K562 (cell line): Measurements from ENCODE around the gene CALB2.

ENCODE experiments used
- CREB1 ChIP-seq, 2 experiments: sonication (generic) in 1 of 2; formaldehyde crosslinking in 1 of 2; IDR thresholded peaks; 2 replicates each; pipeline versions ENCODE4 v1.6.1 to v1.8.0; 2012 to 2022; ENCODE audit warnings: inconsistent platforms in 1 of 2, mild to moderate bottlenecking in 1 of 2, missing genetic modification reagents in 1 of 2, moderate library complexity in 1 of 2
- MEF2A ChIP-seq: IDR thresholded peaks from 2 replicates; pipeline ENCODE4 v1.6.1; 2011; ENCODE audit warnings: low read depth, mild to moderate bottlenecking, low read length, moderate library complexity; ENCODE audit not compliant: control insufficient read depth
- PCBP1 ChIP-seq: fragments of 200-400 bp; formaldehyde crosslinking; IDR thresholded peaks from 2 replicates; pipeline ENCODE4 v1.6.1; 2018; ENCODE audit warnings: mild to moderate bottlenecking, low read depth, low read length; ENCODE audit not compliant: poor library complexity, severe bottlenecking
- POLR2AphosphoS2 ChIP-seq: IDR thresholded peaks from 2 replicates; pipeline ENCODE4 v1.6.1; 2012; ENCODE audit warnings: low read length, improper control_type of control experiment
- POLR2AphosphoS5 ChIP-seq: IDR thresholded peaks from 2 replicates; pipeline ENCODE4 v1.6.1; 2011; ENCODE audit warnings: mild to moderate bottlenecking, low read depth, low read length, moderate library complexity; ENCODE audit not compliant: control insufficient read depth, insufficient read depth
- TBP ChIP-seq: optimal IDR thresholded peaks from 2 replicates; pipeline ENCODE3; 2011; ENCODE audit warnings: low read depth, low read length, improper control_type of control experiment
- TEAD1 ChIP-seq, 2 experiments: fragments of 450-650 bp in 1 of 2; sonication (generic) in 1 of 2; formaldehyde crosslinking; IDR thresholded peaks; 2 replicates each; pipeline versions ENCODE4 v1.4.0 to v1.8.0; 2020 to 2022; ENCODE audit warnings: mild to moderate bottlenecking in 2 of 2, missing genetic modification reagents in 1 of 2
- UBTF ChIP-seq, 2 experiments: IDR thresholded peaks; 2 replicates each; pipeline ENCODE4 v1.6.1; 2012; ENCODE audit warnings: improper control_type of control experiment in 2 of 2, low read depth in 2 of 2, low read length in 2 of 2, borderline replicate concordance in 1 of 2
- ZNF121 ChIP-seq: sonication (generic); formaldehyde crosslinking; conservative IDR thresholded peaks from 2 replicates; pipeline ENCODE4 v1.8.0; 2022; ENCODE audit warnings: missing genetic modification reagents
- ZNF217 ChIP-seq: sonication (generic); formaldehyde crosslinking; IDR thresholded peaks from 2 replicates; pipeline ENCODE4 v1.8.0; 2022; ENCODE audit warnings: mild to moderate bottlenecking, missing genetic modification reagents
- ZNF609 ChIP-seq: sonication (generic); formaldehyde crosslinking; IDR thresholded peaks from 2 replicates; pipeline ENCODE4 v1.8.1; 2023; ENCODE audit warnings: missing genetic modification reagents, mild to moderate bottlenecking, borderline replicate concordance
- ZZZ3 ChIP-seq: fragments of 450-650 bp; IDR thresholded peaks from 2 replicates; pipeline ENCODE4 v1.6.1; 2016; ENCODE audit warnings: antibody characterized with exemption, mild to moderate bottlenecking, moderate library complexity
- TF ChIP-seq, protein P1 (sequence below), 3 experiments: IDR thresholded peaks in 2 of 3; conservative IDR thresholded peaks in 1 of 3; 2 replicates each; pipeline ENCODE4 v1.5.1; 2011 to 2012; ENCODE audit warnings: low read length in 3 of 3, mild to moderate bottlenecking in 3 of 3, control low read depth in 2 of 3, improper control_type of control experiment in 1 of 3, inconsistent platforms in 1 of 3, low read depth in 1 of 3, mixed read lengths in 1 of 3, moderate library complexity in 1 of 3; ENCODE audit not compliant: insufficient read depth in 2 of 3

DNA sequence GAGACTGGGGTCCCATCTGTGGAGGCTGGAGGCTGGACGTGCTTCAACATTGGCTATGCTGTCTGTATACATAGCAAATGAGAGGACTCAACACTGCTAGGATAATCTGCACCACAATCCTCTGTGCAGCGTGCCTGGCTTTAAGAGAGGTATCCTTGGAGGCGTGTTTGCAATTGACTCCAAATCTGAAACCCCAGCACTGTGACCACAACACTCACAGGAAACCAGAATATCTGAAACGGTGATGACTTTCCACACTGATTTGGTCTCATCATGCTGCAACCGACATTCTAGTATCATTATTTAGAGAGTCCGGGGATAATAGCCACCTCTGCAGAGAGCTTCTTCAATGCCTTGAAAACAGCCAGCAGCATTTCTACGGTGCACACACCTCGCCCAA lies 48.2 kb downstream of the CALB2 start:
- TF ChIP-seq, protein P1, sequence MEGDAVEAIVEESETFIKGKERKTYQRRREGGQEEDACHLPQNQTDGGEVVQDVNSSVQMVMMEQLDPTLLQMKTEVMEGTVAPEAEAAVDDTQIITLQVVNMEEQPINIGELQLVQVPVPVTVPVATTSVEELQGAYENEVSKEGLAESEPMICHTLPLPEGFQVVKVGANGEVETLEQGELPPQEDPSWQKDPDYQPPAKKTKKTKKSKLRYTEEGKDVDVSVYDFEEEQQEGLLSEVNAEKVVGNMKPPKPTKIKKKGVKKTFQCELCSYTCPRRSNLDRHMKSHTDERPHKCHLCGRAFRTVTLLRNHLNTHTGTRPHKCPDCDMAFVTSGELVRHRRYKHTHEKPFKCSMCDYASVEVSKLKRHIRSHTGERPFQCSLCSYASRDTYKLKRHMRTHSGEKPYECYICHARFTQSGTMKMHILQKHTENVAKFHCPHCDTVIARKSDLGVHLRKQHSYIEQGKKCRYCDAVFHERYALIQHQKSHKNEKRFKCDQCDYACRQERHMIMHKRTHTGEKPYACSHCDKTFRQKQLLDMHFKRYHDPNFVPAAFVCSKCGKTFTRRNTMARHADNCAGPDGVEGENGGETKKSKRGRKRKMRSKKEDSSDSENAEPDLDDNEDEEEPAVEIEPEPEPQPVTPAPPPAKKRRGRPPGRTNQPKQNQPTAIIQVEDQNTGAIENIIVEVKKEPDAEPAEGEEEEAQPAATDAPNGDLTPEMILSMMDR (IDR thresholded peaks at IDR 0.05 in 2 of 3, conservative IDR thresholded peaks at IDR 0.05 in 1 of 3; ENCODE audit: insufficient read depth in 2 of 3, low read depth in 1 of 3, low read length in 3 of 3): no peak
- no peak for TF ChIP-seq TEAD1 (CRISPR knock-in tag; IDR thresholded peaks at IDR 0.05)
- TF ChIP-seq ZNF217 (CRISPR knock-in tag): no peak
- TF ChIP-seq ZNF121 (CRISPR knock-in tag): no peak
- TF ChIP-seq MEF2A: no peak
- TF ChIP-seq UBTF (IDR thresholded peaks at IDR 0.05; ENCODE audit: borderline replicate concordance in 1 of 2, low read depth in 2 of 2, low read length in 2 of 2): no peak
- TF ChIP-seq TBP: no peak
- TF ChIP-seq POLR2AphosphoS2: no peak
- no peak for TF ChIP-seq ZNF609 (CRISPR knock-in tag)
- TF ChIP-seq POLR2AphosphoS5: no peak
- TF ChIP-seq CREB1 (IDR thresholded peaks at IDR 0.05): no peak
- TF ChIP-seq CREB1 (CRISPR knock-in tag; IDR thresholded peaks at IDR 0.05): no peak
- no peak for TF ChIP-seq PCBP1
- no peak for TF ChIP-seq ZZZ3
